DND-41 (cell line): ENCODE data around the gene CCDC18.

Experiments used
- EZH2 ChIP-seq: IDR thresholded peaks from 3 replicates; pipeline ENCODE4 v1.6.1; 2012; ENCODE audit warnings: borderline replicate concordance, low read depth, mild to moderate bottlenecking, moderate library complexity, low read length, inconsistent platforms; ENCODE audit not compliant: severe bottlenecking
- TF ChIP-seq, protein P1 (sequence below): IDR thresholded peaks from 2 replicates; pipeline ENCODE4 v1.5.1; 2012; ENCODE audit warnings: borderline replicate concordance, low read length, moderate library complexity, mild to moderate bottlenecking; ENCODE audit not compliant: poor library complexity, severe bottlenecking; ENCODE audit errors: extremely low read depth

DNA sequence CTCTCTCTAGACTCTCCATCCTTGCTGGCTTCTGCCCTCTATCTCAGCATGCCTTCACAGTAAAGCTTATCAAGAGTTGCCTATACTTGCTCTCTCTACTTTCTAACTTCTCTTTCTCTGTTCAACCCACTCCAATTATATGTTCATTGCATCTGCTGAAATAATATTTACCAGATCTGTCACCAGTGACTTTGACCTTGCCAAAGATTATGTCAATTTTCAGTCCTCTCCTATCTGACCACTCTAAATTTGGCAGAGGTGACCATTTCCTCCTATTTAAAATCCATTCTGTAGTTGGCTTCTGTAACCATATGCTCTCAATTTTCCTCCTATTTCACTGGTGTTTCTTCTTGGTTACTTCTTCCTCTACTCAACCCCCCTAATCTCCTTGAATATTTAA lies 126.4 kb downstream of the CCDC18 start:
- TF ChIP-seq, protein P1, sequence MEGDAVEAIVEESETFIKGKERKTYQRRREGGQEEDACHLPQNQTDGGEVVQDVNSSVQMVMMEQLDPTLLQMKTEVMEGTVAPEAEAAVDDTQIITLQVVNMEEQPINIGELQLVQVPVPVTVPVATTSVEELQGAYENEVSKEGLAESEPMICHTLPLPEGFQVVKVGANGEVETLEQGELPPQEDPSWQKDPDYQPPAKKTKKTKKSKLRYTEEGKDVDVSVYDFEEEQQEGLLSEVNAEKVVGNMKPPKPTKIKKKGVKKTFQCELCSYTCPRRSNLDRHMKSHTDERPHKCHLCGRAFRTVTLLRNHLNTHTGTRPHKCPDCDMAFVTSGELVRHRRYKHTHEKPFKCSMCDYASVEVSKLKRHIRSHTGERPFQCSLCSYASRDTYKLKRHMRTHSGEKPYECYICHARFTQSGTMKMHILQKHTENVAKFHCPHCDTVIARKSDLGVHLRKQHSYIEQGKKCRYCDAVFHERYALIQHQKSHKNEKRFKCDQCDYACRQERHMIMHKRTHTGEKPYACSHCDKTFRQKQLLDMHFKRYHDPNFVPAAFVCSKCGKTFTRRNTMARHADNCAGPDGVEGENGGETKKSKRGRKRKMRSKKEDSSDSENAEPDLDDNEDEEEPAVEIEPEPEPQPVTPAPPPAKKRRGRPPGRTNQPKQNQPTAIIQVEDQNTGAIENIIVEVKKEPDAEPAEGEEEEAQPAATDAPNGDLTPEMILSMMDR, result no peak
- no peak for TF ChIP-seq EZH2
